ENCODE results near the gene MYO10.

The MYO10 gene

GRCh38 chr5:16707869-16708192, 228.3 kb downstream of the MYO10 start (continued):
- TF ChIP-seq PRDM6 (tag by site-specific recombination; IDR thresholded peaks at IDR 0.05), result no peak

- Histone ChIP-seq H3K27ac (ENCODE audit: extremely low read depth, low read depth, low read length) (no peak overlapping the region), H3K4me1 (ENCODE audit: control insufficient read depth, insufficient read depth, low read length) (peaks cover 3% of the 10 kb centered on the region), H3K36me3 (ENCODE audit: control insufficient read depth in 2 of 2, insufficient read depth in 1 of 2, low read length in 2 of 2) (peaks cover 20 to 57% of the 10 kb centered on the region in 2 experiments), H3K4me3 (ENCODE audit: low read depth, low read length) (no peak overlapping the region), H3K9me3 (ENCODE audit: control insufficient read depth, insufficient read depth, low read depth, low read length) (no peaks in the 10 kb centered on the region)
- POLR2A ChIA-PET, result no interaction called here
- TF ChIP-seq WT1 (tag by site-specific recombination; IDR thresholded peaks at IDR 0.05) (no peak), GLIS2 (tag by site-specific recombination; IDR thresholded peaks at IDR 0.05) (no peak), ZBTB26 (tag by site-specific recombination; optimal IDR thresholded peaks at IDR 0.05) (no peak), KLF8 (tag by site-specific recombination; IDR thresholded peaks at IDR 0.05) (no peak), ZNF354C (tag by site-specific recombination; IDR thresholded peaks at IDR 0.05; ENCODE audit: borderline replicate concordance, low read depth) (no peak), ZFP69B (tag by site-specific recombination; IDR thresholded peaks at IDR 0.05) (no peak), ZBTB20 (tag by site-specific recombination; IDR thresholded peaks at IDR 0.05) (no peak)
- CTCF ChIA-PET, result interaction anchor here (3.0 kb wide), 1 partner anchor 16 kb away, joined by 10 read pairs; no protein-coding TSS in a partner anchor
These were observed 228.8 kb downstream of the MYO10 start for GRCh38 chr5:16707168-16707868.

- no peaks in the 10 kb centered on the region for H3K9me3 ChIP-seq (ENCODE audit: control insufficient read depth, insufficient read depth, low read depth, low read length)
- H3K27ac ChIP-seq (ENCODE audit: extremely low read depth, low read depth, low read length), result no peak overlapping the region
- H3K4me3 ChIP-seq (ENCODE audit: low read depth, low read length), result no peak overlapping the region
- ChIA-PET POLR2A (no interaction called here), CTCF (interaction anchor here (0.6 kb wide), 1 partner anchor 498 kb away, joined by 4 read pairs; no protein-coding TSS in a partner anchor)
- no peak for TF ChIP-seq ZBTB26 (tag by site-specific recombination; optimal IDR thresholded peaks at IDR 0.05)
- no peak for TF ChIP-seq GLI2 (tag by site-specific recombination; IDR thresholded peaks at IDR 0.05; ENCODE audit: borderline replicate concordance, low read depth)
- no peak for TF ChIP-seq BCL11B (tag by site-specific recombination; IDR thresholded peaks at IDR 0.05; ENCODE audit: low read depth)
- no peak for TF ChIP-seq ZNF692 (tag by site-specific recombination; IDR thresholded peaks at IDR 0.05)
- TF ChIP-seq TRIM28 (IDR thresholded peaks at IDR 0.05; ENCODE audit: borderline replicate concordance, low read length), result no peak
- TF ChIP-seq FEZF1 (tag by site-specific recombination; IDR thresholded peaks at IDR 0.05), result no peak
- TF ChIP-seq ZNF660 (tag by site-specific recombination; IDR thresholded peaks at IDR 0.05), result no peak
- TF ChIP-seq ZSCAN4 (tag by site-specific recombination; IDR thresholded peaks at IDR 0.05), result no peak
- TF ChIP-seq ZNF223 (tag by site-specific recombination; IDR thresholded peaks at IDR 0.05), result no peak
- TF ChIP-seq ZNF169 (tag by site-specific recombination; IDR thresholded peaks at IDR 0.05), result no peak
- no peak for TF ChIP-seq KLF1 (tag by site-specific recombination; IDR thresholded peaks at IDR 0.05)
- no peak for TF ChIP-seq ZNF433 (tag by site-specific recombination; IDR thresholded peaks at IDR 0.05; ENCODE audit: low read depth)
- no peak for TF ChIP-seq ZFP69B (tag by site-specific recombination; IDR thresholded peaks at IDR 0.05)
- no peak for TF ChIP-seq ZNF112 (tag by site-specific recombination; IDR thresholded peaks at IDR 0.05)
- TF ChIP-seq ZBTB6 (tag by site-specific recombination; IDR thresholded peaks at IDR 0.05), result no peak
- no peak for TF ChIP-seq ZNF785 (tag by site-specific recombination; IDR thresholded peaks at IDR 0.05)
- TF ChIP-seq ZNF658 (tag by site-specific recombination; IDR thresholded peaks at IDR 0.05), result no peak
- no peak for TF ChIP-seq ZNF76 (tag by site-specific recombination; IDR thresholded peaks at IDR 0.05; ENCODE audit: borderline replicate concordance, low read depth)
- H3K4me1 ChIP-seq (ENCODE audit: control insufficient read depth, insufficient read depth, low read length), result no peaks in the 10 kb centered on the region
- H3K36me3 ChIP-seq (ENCODE audit: control insufficient read depth in 2 of 2, insufficient read depth in 1 of 2, low read length in 2 of 2), result peaks cover 24 to 65% of the 10 kb centered on the region in 2 experiments
These were observed 231.1 kb downstream of the MYO10 start for GRCh38 chr5:16704945-16705344.
